SK-N-SH (cell line): Measurements from ENCODE around the gene DLG3.

Experiments
- CTCF ChIP-seq: fragments of 200-600 bp; sonication (generic); IDR thresholded peaks from 2 replicates; pipeline ENCODE4 v1.6.1; 2017; ENCODE audit warnings: antibody characterized with exemption, mild to moderate bottlenecking, moderate library complexity
- GABPA ChIP-seq: IDR thresholded peaks from 2 replicates; pipeline ENCODE4 v1.4.0; 2012; ENCODE audit warnings: low read depth, mild to moderate bottlenecking
- NFIC ChIP-seq: IDR thresholded peaks from 2 replicates; pipeline ENCODE4 v1.4.0; 2012; ENCODE audit warnings: borderline replicate concordance
- POLR2AphosphoS5 ChIP-seq: IDR thresholded peaks from 2 replicates; pipeline ENCODE4 v1.6.1; 2012; ENCODE audit warnings: low read depth, low read length
- TF ChIP-seq, protein P1 (sequence below): IDR thresholded peaks from 2 replicates; pipeline ENCODE4 v1.4.0; 2012; ENCODE audit warnings: low read depth

DNA sequence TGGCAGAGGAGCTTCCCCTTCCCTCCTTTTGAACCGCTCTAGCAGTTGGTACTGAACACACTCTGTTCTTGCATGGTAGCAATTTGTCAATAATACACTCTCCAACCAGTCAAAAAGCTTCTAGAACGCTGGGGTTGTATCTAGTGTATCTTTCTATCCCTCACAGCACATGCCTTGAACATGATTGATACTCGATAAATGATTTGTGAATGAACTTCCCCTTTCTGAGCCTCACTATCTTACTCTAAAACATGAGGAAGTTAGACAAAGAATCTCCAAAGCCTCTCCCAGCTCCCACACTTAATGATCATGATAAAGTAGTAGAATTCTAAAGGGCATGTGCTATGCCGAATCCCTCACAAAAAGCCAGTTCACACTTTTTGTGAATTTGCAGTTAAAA is 64.4 kb downstream of the DLG3 start:
- TF ChIP-seq, protein P1, sequence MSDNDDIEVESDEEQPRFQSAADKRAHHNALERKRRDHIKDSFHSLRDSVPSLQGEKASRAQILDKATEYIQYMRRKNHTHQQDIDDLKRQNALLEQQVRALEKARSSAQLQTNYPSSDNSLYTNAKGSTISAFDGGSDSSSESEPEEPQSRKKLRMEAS = no peak
- no peak for TF ChIP-seq GABPA
- no peak for TF ChIP-seq NFIC
- no peak for TF ChIP-seq CTCF
- no peak for TF ChIP-seq POLR2AphosphoS5
